ENCODE data around the gene N4BP2L2. TPM values are rescaled to one million over a fixed set of nuclear protein-coding genes. Genes with fewer than 3 reads are reported as not detected.

The N4BP2L2 gene
- total and polyA plus RNA-seq, 2 experiments from 2014 or later = 70.1 to 89.4 TPM

GRCh38 chr13:32515246-32515645 lies 23.3 kb downstream of the N4BP2L2 start:
- in situ Hi-C loops (cut with MboI) = no loop called here
- Histone ChIP-seq H3K4me3 (no peak overlapping the region), H3K36me3 (ENCODE audit: low read depth) (peaks cover 69% of the 10 kb centered on the region)

GRCh38 chr13:32511482-32511881 lies 27.1 kb downstream of the N4BP2L2 start:
- Histone ChIP-seq H3K9ac (no peak overlapping the region), H3K4me3 (no peak overlapping the region), H3K36me3 (ENCODE audit: low read depth) (peaks cover 60% of the 10 kb centered on the region), H3F3A (ENCODE audit: insufficient read depth) (peaks cover 4% of the 10 kb centered on the region), H3K27ac (no peak overlapping the region), H3K9me3 (ENCODE audit: low read depth) (no peaks in the 10 kb centered on the region), H2AFZ (no peak overlapping the region), H3K4me1 (ENCODE audit: insufficient read depth) (no peaks in the 10 kb centered on the region), H3K9me2 (ENCODE audit: insufficient read depth) (no peaks in the 10 kb centered on the region), H3K79me2 (ENCODE audit: insufficient read depth) (peaks cover 31% of the 10 kb centered on the region), H3K27me3 (replicated peaks; ENCODE audit: insufficient read depth) (no peaks in the 10 kb centered on the region), H4K20me1 (ENCODE audit: insufficient read depth) (no peaks in the 10 kb centered on the region), H3K4me2 (ENCODE audit: unreplicated experiment) (no peak overlapping the region)
- no peak for DNase-seq
- in situ Hi-C loops (cut with MboI) = no loop called here
- TF ChIP-seq EZH2phosphoT487 (IDR thresholded peaks at IDR 0.05; ENCODE audit: insufficient read depth, low read depth) (no peak), EZH2 (IDR thresholded peaks at IDR 0.05; ENCODE audit: insufficient read depth, poor library complexity, severe bottlenecking) (no peak)
- 92 to 95% methylated on average over 4 of the region's 4 CpGs for WGBS, 2 experiments (ENCODE audit: low coverage in 1 of 2, low lambda C conversion rate in 2 of 2, missing lambda C conversion rate in 2 of 2)

More at GRCh38 chr13:32515246-32515645, 23.3 kb downstream of the N4BP2L2 start:
- H4K20me1 ChIP-seq (ENCODE audit: insufficient read depth) = no peaks in the 10 kb centered on the region
- WGBS, 2 experiments (ENCODE audit: low coverage in 1 of 2, low lambda C conversion rate in 2 of 2, missing lambda C conversion rate in 2 of 2) = 89 to 92% methylated on average over 3 of the region's 3 CpGs
- TF ChIP-seq EZH2 (IDR thresholded peaks at IDR 0.05; ENCODE audit: insufficient read depth, poor library complexity, severe bottlenecking) (no peak), EZH2phosphoT487 (IDR thresholded peaks at IDR 0.05; ENCODE audit: insufficient read depth, low read depth) (no peak)
- no peak for DNase-seq
- no peaks in the 10 kb centered on the region for H3K9me2 ChIP-seq (ENCODE audit: insufficient read depth)
- no peaks in the 10 kb centered on the region for H3F3A ChIP-seq (ENCODE audit: insufficient read depth)
- no peaks in the 10 kb centered on the region for H3K9me3 ChIP-seq (ENCODE audit: low read depth)
- H3K4me2 ChIP-seq (ENCODE audit: unreplicated experiment) = no peak overlapping the region
- peaks cover 47% of the 10 kb centered on the region for H3K79me2 ChIP-seq (ENCODE audit: insufficient read depth)
- no peak overlapping the region for H3K9ac ChIP-seq
- H3K27ac ChIP-seq = no peak overlapping the region
- H3K27me3 ChIP-seq (replicated peaks; ENCODE audit: insufficient read depth) = no peaks in the 10 kb centered on the region
- H3K4me1 ChIP-seq (ENCODE audit: insufficient read depth) = no peaks in the 10 kb centered on the region
- H2AFZ ChIP-seq = no peak overlapping the region

GRCh38 chr13:32504876-32505275 lies 33.7 kb downstream of the N4BP2L2 start:
- no peaks in the 10 kb centered on the region for H3K9me3 ChIP-seq (ENCODE audit: low read depth)
- no peak overlapping the region for H3K9ac ChIP-seq
- H3K27ac ChIP-seq = no peak overlapping the region
- H3K9me2 ChIP-seq (ENCODE audit: insufficient read depth) = 0 out of 2 replicates have a peak, but pooled peaks cover 6% of the 10 kb centered on the region
- H3K4me1 ChIP-seq (ENCODE audit: insufficient read depth) = no peaks in the 10 kb centered on the region
- TF ChIP-seq EZH2phosphoT487 (IDR thresholded peaks at IDR 0.05; ENCODE audit: insufficient read depth, low read depth) = no peak
- TF ChIP-seq EZH2 (IDR thresholded peaks at IDR 0.05; ENCODE audit: insufficient read depth, poor library complexity, severe bottlenecking) = no peak
- no peak overlapping the region for H3K4me3 ChIP-seq
- H3F3A ChIP-seq (ENCODE audit: insufficient read depth) = peaks cover 3% of the 10 kb centered on the region
- H4K20me1 ChIP-seq (ENCODE audit: insufficient read depth) = no peaks in the 10 kb centered on the region
- WGBS, 2 experiments (ENCODE audit: low coverage in 1 of 2, low lambda C conversion rate in 2 of 2, missing lambda C conversion rate in 2 of 2) = 95 to 98% methylated on average over 2 of the region's 2 CpGs
- no peak for DNase-seq
- H3K36me3 ChIP-seq (ENCODE audit: low read depth) = peaks cover 34% of the 10 kb centered on the region
- in situ Hi-C loops (cut with MboI) = no loop called here
- H3K79me2 ChIP-seq (ENCODE audit: insufficient read depth) = no peaks in the 10 kb centered on the region
- H3K27me3 ChIP-seq (replicated peaks; ENCODE audit: insufficient read depth) = no peaks in the 10 kb centered on the region
- no peak overlapping the region for H3K4me2 ChIP-seq (ENCODE audit: unreplicated experiment)
- H2AFZ ChIP-seq = no peak overlapping the region

DNA sequence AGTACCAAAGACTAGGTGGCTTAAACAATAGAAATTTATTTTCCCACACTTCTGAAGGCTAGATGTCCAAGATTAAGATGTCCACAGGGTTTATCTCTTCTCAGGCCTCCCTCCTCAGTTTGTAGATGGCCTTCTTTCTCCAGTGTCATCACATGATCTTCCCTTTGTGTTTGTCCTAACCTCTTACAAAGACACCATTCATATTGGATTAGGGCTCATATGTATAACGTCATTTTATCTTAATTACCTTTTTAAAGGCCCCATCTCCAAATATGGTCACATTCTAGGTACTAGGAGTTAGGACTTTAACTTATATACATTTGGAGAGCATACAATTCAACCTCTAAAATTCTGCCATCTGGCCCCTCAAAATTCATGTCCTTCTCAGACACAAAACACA lies 34.3 kb downstream of the N4BP2L2 start:
- H3K4me1 ChIP-seq (ENCODE audit: insufficient read depth) = no peaks in the 10 kb centered on the region
- H3K9me2 ChIP-seq (ENCODE audit: insufficient read depth) = 0 out of 2 replicates have a peak, but pooled peaks cover 6% of the 10 kb centered on the region
- H3K9ac ChIP-seq = no peak overlapping the region
- H2AFZ ChIP-seq = no peak overlapping the region
- H3F3A ChIP-seq (ENCODE audit: insufficient read depth) = no peaks in the 10 kb centered on the region; the same call in 1 of the 2 replicates
- 95 to 100% methylated on average over 1 of the region's 1 CpG for WGBS, 2 experiments (ENCODE audit: low coverage in 1 of 2, low lambda C conversion rate in 2 of 2, missing lambda C conversion rate in 2 of 2)
- no peak overlapping the region for H3K4me3 ChIP-seq
- DNase-seq = no peak
- in situ Hi-C loops (cut with MboI) = no loop called here
- H3K27ac ChIP-seq = no peak overlapping the region
- no peaks in the 10 kb centered on the region for H3K79me2 ChIP-seq (ENCODE audit: insufficient read depth)
- peaks cover 27% of the 10 kb centered on the region for H3K36me3 ChIP-seq (ENCODE audit: low read depth)
- no peaks in the 10 kb centered on the region for H3K9me3 ChIP-seq (ENCODE audit: low read depth)
- no peak for TF ChIP-seq EZH2phosphoT487 (IDR thresholded peaks at IDR 0.05; ENCODE audit: insufficient read depth, low read depth)
- no peak for TF ChIP-seq EZH2 (IDR thresholded peaks at IDR 0.05; ENCODE audit: insufficient read depth, poor library complexity, severe bottlenecking)
- no peak overlapping the region for H3K4me2 ChIP-seq (ENCODE audit: unreplicated experiment)
- no peaks in the 10 kb centered on the region for H4K20me1 ChIP-seq (ENCODE audit: insufficient read depth)
- H3K27me3 ChIP-seq (replicated peaks; ENCODE audit: insufficient read depth) = no peaks in the 10 kb centered on the region

GRCh38 chr13:32503727-32504126 lies 34.9 kb downstream of the N4BP2L2 start:
- Histone ChIP-seq H3F3A (ENCODE audit: insufficient read depth) (no peaks in the 10 kb centered on the region; the same call in 1 of the 2 replicates), H3K27ac (no peak overlapping the region), H3K4me3 (no peak overlapping the region), H3K27me3 (replicated peaks; ENCODE audit: insufficient read depth) (no peaks in the 10 kb centered on the region), H3K36me3 (ENCODE audit: low read depth) (peaks cover 22% of the 10 kb centered on the region), H2AFZ (no peak overlapping the region), H3K9ac (no peak overlapping the region), H3K4me2 (ENCODE audit: unreplicated experiment) (no peak overlapping the region), H3K9me2 (ENCODE audit: insufficient read depth) (0 out of 2 replicates have a peak, but pooled peaks cover 6% of the 10 kb centered on the region), H3K4me1 (ENCODE audit: insufficient read depth) (no peaks in the 10 kb centered on the region), H4K20me1 (ENCODE audit: insufficient read depth) (no peaks in the 10 kb centered on the region), H3K79me2 (ENCODE audit: insufficient read depth) (no peaks in the 10 kb centered on the region), H3K9me3 (ENCODE audit: low read depth) (no peaks in the 10 kb centered on the region)
- no peak for DNase-seq
- 99% methylated on average over 5 of the region's 5 CpGs for WGBS, 2 experiments (ENCODE audit: low coverage in 1 of 2, low lambda C conversion rate in 2 of 2, missing lambda C conversion rate in 2 of 2)
- TF ChIP-seq EZH2phosphoT487 (IDR thresholded peaks at IDR 0.05; ENCODE audit: insufficient read depth, low read depth) (no peak), EZH2 (IDR thresholded peaks at IDR 0.05; ENCODE audit: insufficient read depth, poor library complexity, severe bottlenecking) (no peak)
- in situ Hi-C loops (cut with MboI) = no loop called here

Measured in GM23248 (cell line).